ENCODE measurements around the gene SMIM24. TPM values are rescaled to one million over a fixed set of nuclear protein-coding genes. Genes with fewer than 3 reads are reported as not detected.

The SMIM24 gene
- total RNA-seq, 6 donors from 2014 or later, result 1.7 TPM; not detected in 5

GRCh38 chr19:3514930-3515329, 34.6 kb upstream of the SMIM24 start:
- WGBS, 2 donors, result 83 to 90% methylated on average over 2 to 11 of the region's 12 CpGs
- no peak for TF ChIP-seq POLR2AphosphoS5 (IDR thresholded peaks at IDR 0.05)
- TF ChIP-seq POLR2A (IDR thresholded peaks at IDR 0.05), result no peak
- no peak for TF ChIP-seq EP300 (IDR thresholded peaks at IDR 0.05)
- no peak for TF ChIP-seq CTCF (IDR thresholded peaks at IDR 0.05)
- H3K9me3 ChIP-seq, result no peaks in the 10 kb centered on the region
- H3K27ac ChIP-seq, result no peak overlapping the region
- no peak for ATAC-seq (ENCODE audit: low FRiP score in 2 of 2)
- H3K27me3 ChIP-seq, result no peaks in the 10 kb centered on the region
- H3K4me3 ChIP-seq, result no peak overlapping the region
- DNase-seq, result peak in 1 of 2 donors; percentile 64
- H3K4me1 ChIP-seq, result peaks cover 6 to 26% (median 10%) of the 10 kb centered on the region in 4 donors
- H3K36me3 ChIP-seq, result peaks cover 3 to 21% (median 9%) of the 10 kb centered on the region in 4 donors

GRCh38 chr19:3513229-3514140, 33.2 kb upstream of the SMIM24 start:
- no peak for TF ChIP-seq EP300 (IDR thresholded peaks at IDR 0.05)
- TF ChIP-seq CTCF (IDR thresholded peaks at IDR 0.05), result no peak
- TF ChIP-seq POLR2AphosphoS5 (IDR thresholded peaks at IDR 0.05), result no peak
- no peak for TF ChIP-seq POLR2A (IDR thresholded peaks at IDR 0.05)
- 72 to 92% methylated on average over 6 to 18 of the region's 23 CpGs for WGBS, 2 donors
- H3K27ac ChIP-seq, result no peak overlapping the region
- peak in 1 of 2 donors; percentile 1 for ATAC-seq (ENCODE audit: low FRiP score in 2 of 2)
- H3K4me3 ChIP-seq, result no peak overlapping the region
- DNase-seq, result peak in 1 of 2 donors; percentile 55
- no peaks in the 10 kb centered on the region for H3K9me3 ChIP-seq
- peaks cover 0 to 21% (median 8%) of the 10 kb centered on the region in 4 donors for H3K36me3 ChIP-seq
- H3K4me1 ChIP-seq, result peaks cover 9 to 32% (median 13%) of the 10 kb centered on the region in 4 donors
- H3K27me3 ChIP-seq, result no peaks in the 10 kb centered on the region

GRCh38 chr19:3512562-3513228, 32.4 kb upstream of the SMIM24 start:
- H3K9me3 ChIP-seq, result no peaks in the 10 kb centered on the region
- TF ChIP-seq EP300 (IDR thresholded peaks at IDR 0.05) (no peak), POLR2A (IDR thresholded peaks at IDR 0.05) (no peak), POLR2AphosphoS5 (IDR thresholded peaks at IDR 0.05) (no peak), CTCF (IDR thresholded peaks at IDR 0.05) (no peak)
- no peak overlapping the region for H3K4me3 ChIP-seq
- H3K4me1 ChIP-seq, result peaks cover 14 to 40% (median 16%) of the 10 kb centered on the region in 4 donors
- no peak for ATAC-seq (ENCODE audit: low FRiP score in 2 of 2)
- DNase-seq, result peak in 1 of 2 donors; percentile 33
- peaks cover 0 to 21% (median 8%) of the 10 kb centered on the region in 4 donors for H3K36me3 ChIP-seq
- H3K27ac ChIP-seq, result no peak overlapping the region
- no peaks in the 10 kb centered on the region for H3K27me3 ChIP-seq
- 89 to 94% methylated on average over 11 to 16 of the region's 17 CpGs for WGBS, 2 donors

GRCh38 chr19:3511506-3512251, 31.4 kb upstream of the SMIM24 start:
- ATAC-seq (ENCODE audit: low FRiP score in 2 of 2) (no peak), DNase-seq (peak in 1 of 2 donors; percentile 62)
- TF ChIP-seq POLR2A (IDR thresholded peaks at IDR 0.05) (no peak), CTCF (IDR thresholded peaks at IDR 0.05) (no peak), EP300 (IDR thresholded peaks at IDR 0.05) (no peak)
- H3K27me3 ChIP-seq, result no peaks in the 10 kb centered on the region
- no peaks in the 10 kb centered on the region for H3K9me3 ChIP-seq
- H3K27ac ChIP-seq, result no peak overlapping the region
- H3K36me3 ChIP-seq, result peaks cover 0 to 21% (median 8%) of the 10 kb centered on the region in 4 donors
- H3K4me3 ChIP-seq, result no peak overlapping the region
- 91 to 92% methylated on average over 18 to 23 of the region's 26 CpGs for WGBS, 2 donors
- peaks cover 13 to 40% (median 18%) of the 10 kb centered on the region in 4 donors for H3K4me1 ChIP-seq
